HG03097 (cell line): ENCODE data around the gene CABP4.
"Not testable (repeated sequence)": the region's sequence is repeated elsewhere in the genome, so short reads cannot be mapped to it uniquely, and the experiment has no call there.

Source experiments
- ATAC-seq: cut with Tn5 transposase; IDR thresholded peaks from one replicate; pipeline ENCODE4 v1.9.1; 2021; ENCODE audit not compliant: unreplicated experiment, low FRiP score

The CABP4 gene

DNA sequence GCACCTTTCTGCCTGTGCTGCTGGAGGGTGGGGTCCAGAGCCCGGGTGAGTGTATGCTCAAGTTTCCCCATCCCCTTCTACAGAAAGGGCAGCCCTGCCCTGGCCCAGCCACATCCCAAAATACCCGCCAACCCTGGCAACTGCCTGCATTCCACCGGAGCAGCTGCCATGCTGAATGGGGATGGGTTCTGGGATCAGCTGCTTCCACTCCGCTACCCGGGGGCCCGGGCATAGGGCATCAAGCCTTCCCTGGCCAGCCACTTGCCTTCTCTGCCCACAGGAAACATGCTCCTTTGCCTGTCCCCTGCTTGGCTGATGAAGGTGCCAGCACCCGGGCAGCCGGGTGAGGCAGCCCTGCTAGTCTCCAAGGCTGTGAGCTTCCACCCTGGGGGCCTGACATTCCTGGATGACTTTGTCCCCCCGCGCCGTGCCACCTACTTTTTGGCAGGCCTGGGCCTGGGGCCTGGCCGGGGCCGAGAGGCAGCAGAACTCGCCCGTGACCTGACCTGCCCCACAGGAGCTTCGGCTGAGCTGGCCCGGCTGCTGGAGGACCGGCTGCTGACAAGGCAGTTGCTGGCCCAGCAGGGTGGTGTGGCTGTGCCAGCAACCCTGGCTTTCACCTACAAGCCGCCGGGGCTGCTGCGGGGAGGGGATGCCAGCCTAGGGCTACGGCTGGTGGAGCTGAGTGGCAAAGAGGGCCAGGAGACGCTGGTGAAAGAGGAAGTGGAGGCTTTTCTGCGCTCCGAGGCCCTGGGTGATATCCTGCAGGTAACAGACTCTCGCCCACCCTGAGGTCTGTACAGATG, 36.5 kb upstream of the CABP4 start:
- ATAC-seq = no peak

DNA sequence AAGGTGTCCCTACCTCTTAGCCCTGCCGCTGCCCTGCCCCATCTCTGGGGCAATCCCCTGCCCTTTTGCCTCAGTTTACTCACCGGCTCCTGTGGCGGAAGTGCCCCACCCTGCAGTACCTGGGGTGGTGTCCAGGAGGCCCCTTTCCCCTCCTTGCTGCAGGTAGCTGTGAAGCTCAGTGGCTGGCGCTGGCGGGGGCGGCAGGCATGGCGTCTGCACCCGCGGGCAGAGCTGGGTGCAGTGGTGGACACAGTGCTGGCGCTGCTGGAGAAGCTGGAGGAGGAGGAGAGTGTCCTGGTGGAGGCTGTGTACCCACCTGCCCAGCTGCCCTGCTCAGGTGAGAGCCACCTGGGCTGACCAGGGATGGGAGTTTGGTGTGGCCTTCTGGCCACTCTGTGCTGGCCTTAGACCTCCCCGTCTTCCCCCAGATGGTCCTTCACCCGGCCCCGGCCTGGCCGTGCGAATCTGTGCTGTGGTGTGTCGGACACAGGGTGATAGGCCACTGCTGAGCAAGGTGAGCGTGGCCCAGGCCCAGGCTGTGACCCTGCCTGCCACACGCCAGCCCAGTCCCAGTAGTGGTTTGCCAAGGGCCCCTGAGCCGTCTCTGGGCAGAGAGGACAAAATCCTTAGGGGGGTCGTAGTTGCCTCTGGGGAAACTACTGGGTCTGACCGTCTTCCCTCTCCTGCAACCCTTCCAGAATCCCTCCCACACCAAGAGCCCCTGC, 35.7 kb upstream of the CABP4 start:
- ATAC-seq = no peak

DNA sequence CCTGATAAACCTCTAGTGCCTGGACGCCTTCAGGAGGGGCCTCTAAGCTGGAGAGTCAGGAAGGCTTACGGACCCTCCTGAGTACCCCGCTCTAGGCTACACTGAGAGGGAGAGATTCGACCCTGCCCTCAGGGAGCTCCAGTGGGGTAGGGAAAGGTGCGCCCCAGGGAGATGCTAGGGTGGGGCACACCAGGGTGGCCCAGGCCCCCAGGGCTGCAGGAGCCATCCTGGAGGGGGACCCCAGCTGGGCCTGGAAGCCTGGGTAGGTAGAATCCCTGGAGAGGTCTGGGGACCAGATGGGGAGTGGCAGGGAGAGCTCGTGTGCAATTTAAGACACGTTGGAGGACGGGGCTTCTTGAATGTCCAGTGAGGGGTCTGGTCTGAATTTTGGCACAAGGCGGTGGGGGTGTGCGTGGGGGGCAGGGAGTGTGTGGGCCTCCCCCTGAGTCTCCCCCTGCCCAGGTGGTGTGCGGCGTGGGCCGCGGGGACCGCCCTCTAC, 35.0 kb upstream of the CABP4 start:
- no peak for ATAC-seq

DNA sequence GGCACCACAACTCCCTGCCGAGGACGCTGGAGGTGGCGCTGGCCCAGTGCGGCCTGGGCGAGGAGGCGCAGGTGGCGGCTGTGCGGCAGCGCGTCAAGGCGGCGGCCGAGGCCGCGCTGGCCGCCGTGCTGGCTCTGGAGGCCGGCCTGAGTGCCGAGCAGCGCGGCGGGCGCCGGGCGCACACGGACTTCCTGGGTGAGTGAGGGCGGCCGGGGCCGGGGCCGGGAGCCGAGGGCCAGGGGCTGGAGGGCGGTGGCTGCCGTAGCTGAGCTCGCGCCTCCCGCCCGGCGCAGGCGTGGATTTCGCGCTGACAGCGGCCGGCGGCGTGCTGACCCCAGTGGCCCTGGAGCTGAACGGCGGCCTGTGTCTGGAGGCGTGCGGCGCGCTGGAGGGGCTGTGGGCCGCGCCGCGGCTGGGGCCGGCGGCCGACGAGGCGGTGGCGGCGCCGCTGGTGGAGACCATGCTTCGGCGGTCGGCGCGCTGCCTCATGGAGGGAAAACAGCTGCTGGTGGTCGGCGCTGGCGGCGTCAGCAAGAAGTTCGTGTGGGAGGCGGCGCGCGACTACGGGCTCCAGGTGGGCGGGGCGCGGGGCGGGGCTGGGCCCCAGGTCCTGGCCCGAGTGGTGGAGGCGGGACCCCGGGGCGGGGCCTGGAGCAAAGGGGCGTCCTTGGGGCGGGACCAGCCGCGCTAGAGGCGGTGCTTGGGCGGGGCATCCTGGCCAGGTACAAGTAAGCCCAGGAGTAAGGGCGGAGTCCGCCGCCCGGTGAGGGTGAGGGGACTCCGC, 34.3 kb upstream of the CABP4 start:
- peak; percentile 74 for ATAC-seq

DNA sequence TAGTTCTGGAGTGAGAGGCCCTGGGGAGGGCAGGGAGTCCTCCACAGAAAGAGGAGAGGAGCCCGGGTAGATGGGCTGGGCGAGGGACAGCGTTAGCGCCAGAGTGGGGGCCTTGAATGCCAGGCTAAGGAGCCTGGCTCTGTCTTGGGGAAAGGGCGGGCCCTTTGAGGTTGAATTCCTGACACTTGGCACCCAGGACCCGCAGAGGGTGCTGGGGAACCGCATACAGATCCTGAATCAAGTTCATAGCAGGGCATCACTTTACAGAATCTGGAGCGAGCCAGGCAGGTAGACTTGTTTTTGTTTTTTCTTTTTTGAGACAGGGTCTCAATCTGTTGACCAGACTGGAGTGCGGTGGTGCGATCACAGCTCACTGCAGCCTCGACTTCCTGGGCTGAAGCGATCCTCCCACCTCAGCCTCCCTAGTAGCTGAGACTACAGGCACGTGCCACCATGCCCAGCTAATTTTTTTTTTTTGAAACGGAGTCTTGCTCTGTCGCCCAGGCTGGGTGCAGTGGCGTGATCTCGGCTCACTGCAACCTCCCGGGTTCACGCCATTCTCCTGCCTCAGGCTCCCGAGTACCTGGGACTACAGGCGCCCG, 33.6 kb upstream of the CABP4 start:
- no peak for ATAC-seq

DNA sequence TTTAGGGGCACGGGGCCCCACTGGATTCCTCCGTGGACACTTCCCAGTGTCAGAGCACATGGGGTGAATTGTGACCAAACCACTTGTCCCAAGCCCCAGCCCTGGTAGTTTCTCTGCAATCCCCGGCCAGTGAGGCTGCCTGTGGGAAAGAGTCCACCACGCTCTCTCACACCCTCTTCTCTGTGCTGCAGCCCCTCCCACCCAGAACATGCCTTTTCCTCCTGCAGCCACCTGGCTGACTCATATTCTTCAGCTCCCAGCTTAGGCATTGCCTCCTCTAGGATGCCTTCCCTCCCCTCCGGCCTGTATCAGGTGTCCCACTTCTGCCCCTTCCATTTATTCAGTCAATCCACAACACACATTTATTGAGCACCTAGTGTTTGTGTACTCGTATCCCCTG, 32.3 kb upstream of the CABP4 start:
- no peak for ATAC-seq

DNA sequence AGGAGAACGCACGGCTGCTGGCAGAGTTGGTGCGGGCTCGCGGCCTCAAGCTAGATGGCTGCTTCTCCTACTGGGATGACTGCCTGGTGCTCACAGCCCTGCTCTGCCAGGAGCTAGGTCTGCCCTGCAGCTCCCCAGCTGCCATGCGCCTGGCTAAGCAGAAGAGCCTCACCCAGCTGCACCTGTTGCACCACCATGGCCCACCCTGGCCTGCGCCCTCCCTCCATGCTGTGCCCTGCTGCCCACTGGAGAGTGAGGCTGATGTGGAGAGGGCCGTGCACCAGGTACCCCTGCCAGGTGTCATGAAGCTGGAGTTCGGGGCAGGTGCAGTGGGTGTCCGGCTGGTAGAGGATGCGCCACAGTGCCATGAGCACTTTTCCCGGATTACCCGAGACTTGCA, 31.7 kb upstream of the CABP4 start:
- ATAC-seq = no peak

DNA sequence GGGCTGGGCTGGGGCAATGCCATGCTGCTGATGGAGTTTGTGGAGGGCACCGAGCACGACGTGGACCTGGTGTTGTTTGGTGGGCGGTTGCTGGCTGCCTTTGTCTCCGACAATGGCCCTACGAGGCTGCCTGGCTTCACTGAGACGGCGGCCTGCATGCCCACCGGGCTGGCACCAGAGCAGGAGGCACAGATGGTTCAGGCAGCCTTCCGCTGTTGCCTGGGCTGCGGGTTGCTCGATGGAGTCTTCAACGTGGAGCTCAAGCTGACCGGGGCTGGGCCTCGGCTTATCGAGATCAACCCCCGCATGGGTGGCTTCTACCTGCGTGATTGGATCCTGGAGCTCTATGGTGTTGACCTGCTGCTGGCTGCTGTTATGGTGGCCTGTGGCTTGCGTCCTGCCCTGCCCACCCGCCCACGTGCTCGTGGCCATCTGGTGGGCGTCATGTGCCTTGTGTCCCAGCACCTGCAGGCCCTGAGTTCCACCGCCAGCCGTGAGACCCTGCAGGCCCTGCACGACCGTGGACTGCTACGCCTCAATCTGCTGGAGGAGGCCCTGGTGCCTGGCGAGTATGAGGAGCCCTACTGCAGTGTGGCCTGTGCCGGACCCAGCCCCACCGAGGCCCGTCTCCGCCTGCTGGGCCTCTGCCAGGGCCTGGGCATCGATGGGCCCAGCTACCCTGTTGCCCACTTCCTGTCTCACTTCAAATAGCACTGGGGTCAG, 31.1 kb upstream of the CABP4 start:
- no peak for ATAC-seq

DNA sequence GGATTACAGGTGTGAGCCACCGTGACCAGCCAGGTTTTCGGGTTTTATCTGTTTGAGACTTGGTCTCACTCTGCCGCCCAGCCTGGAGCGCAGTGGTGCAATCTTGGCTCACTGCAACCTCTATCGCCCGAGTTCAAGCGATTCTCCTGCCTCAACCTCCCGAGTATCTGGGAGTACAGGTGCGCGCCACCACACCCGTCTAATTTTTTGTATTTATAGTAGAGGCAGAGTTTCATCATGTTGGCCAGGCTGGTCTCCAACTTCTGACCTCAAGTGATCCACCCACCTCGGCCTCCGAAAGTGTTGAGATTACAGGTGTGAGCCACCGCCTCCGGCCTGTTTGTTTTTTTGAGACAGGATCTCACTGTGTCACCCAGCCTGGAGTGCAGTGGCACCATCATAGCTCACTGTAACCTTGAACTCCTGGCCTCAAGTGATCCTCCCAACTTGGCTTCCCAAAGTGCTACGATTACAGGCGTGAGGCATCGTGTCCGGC, 27.7 kb upstream of the CABP4 start:
- ATAC-seq = not testable (repeated sequence)

DNA sequence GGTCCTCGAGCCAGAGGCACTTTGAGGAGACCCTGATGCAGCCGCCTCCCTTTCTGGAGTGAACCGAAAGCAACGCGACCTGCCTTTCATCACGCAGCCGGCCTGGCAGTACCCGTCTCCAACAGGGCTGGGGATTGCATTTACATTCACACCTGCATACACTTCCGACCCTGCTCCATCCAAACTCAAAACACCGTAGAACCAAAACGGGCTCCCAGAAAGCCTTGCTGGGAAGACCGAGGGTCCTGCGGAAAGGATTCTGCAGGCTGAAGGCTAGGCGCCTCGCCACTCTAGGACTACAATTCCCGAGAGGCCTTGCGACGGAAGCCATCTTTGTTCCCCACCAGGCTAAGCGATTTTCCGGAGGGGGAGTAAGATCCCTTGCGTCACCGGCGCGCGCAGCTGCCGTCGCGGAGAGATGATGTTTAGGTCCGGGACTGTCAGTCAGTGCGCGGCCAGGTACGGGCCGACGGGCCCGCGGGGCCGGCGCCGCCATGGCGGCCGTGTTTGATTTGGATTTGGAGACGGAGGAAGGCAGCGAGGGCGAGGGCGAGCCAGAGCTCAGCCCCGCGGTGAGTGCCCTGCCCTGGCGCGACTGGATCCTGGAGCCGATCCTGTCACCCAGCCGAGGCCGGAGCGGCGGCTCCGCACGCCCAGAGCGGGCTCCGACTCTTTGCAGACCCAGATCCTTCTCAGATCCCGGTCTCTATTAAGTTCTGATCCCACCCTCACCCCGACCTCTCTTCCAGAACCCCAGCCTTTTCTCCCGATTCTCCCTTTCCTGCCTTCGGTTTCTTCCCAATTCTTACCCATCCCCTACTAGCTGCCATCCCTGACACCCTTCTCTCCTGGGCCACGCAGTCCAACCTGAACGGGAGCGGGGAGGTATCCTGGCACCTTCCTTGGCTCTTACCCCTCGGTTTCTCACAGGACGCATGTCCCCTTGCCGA, 26.8 kb upstream of the CABP4 start, which contains the start of gene RPS6KB2:
Gene RPS6KB2 (plus strand): TSS at position 443 of the 950 bp plus-strand sequence. CDS start 52 bp downstream, at position 495.
- ATAC-seq = peak; percentile 84

DNA sequence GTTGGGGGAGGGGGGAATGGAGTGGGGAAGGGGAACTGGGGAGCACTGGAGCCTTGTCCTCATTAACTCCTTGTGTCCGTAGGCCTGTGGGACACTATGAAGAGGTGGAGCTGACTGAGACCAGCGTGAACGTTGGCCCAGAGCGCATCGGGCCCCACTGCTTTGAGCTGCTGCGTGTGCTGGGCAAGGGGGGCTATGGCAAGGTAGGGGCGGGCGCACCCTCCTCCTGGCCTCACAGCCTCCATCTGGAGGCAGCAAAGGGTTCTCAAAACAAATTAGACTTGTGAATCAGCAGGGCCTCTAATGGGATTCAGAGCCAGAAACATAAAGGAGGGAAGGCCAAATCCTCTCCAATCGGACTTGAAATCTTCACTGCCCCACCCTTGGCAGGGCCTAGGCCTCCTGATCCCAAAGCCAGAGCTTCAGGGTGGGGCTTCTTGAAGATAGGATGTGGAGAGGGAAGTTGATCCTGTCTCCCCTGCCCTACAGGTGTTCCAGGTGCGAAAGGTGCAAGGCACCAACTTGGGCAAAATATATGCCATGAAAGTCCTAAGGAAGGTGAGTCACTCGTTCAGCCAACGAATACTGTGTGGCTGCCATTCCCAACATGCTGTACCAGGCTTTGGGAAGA, 26.0 kb upstream of the CABP4 start:
- ATAC-seq = no peak

DNA sequence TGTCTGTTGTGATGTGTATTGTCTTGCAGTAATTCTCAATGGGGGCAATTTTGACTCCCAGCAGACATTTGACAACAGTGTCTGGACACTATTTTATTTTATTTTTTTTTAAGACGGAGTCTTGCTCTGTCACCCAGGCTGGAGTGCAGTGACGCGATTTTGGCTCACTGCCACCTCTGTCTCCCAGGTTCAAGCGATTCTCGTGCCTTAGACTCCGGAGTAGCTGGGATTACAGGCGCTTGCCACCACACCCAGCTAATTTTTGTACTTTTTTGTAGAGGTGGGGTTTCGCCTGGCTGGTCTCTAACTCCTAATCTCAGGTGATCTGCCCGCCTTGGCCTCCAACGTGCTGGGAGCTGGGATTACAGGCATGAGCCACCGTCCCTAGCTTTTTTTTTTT, 25.4 kb upstream of the CABP4 start:
- ATAC-seq = no peak

DNA sequence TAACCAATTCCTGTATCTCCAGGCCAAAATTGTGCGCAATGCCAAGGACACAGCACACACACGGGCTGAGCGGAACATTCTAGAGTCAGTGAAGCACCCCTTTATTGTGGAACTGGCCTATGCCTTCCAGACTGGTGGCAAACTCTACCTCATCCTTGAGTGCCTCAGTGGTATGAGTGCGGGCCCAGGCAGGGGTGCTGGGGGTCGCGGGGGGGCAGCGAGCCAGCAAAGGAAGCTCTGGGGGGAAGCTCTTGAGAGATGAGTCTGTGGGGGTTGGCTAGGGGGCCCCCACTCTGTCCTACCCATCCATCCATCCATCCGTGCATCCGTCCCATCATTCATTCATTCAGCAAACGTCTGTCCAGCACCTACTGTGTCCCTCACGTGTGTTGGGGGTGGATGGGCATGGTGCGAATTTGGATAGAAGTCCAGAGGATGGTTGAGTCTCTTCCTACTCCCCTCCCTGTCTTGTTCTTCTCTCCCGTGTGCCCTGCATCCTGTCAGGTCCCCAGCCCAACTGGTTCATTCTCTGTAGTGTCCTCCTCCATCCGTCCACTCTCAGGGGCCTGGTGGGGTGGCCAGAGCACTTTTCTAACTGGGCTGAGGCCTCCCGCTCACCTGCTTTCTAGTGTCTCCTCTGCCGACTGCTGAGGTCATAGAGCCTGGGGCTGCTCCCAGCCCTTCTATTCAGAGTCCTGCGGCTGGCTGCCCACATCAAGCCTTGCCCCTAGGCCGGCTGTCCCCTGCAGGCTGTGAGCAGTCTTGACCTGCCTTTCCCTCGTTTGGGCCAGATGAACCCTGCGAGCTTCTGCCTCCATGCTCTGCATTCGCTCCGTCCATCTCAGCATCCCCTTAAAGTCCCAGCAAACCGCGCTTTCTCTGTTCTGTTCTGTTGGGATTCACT, 23.6 kb upstream of the CABP4 start:
- ATAC-seq = no peak

DNA sequence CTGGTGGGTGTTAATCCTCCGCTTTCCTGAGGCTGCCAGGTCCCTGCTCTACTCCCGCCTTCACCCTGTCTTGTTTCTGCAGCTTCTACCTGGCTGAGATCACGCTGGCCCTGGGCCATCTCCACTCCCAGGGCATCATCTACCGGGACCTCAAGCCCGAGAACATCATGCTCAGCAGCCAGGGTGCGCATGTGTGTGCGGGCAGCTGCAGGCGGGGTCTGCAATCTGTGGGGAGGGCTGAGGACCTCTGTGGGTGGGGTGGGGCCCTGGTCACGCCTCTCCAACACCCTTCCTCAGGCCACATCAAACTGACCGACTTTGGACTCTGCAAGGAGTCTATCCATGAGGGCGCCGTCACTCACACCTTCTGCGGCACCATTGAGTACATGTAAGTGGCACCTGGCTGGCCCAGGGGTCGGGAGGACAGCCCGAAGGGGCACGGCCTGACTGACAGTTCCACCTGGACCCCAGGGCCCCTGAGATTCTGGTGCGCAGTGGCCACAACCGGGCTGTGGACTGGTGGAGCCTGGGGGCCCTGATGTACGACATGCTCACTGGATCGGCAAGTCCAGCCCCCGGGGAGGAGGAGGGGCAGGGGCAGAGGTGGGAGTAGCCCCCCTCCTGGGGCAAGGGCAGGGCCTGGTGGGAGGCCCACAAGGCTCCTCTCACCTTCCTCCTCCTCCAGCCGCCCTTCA, 22.4 kb upstream of the CABP4 start:
- no peak for ATAC-seq

DNA sequence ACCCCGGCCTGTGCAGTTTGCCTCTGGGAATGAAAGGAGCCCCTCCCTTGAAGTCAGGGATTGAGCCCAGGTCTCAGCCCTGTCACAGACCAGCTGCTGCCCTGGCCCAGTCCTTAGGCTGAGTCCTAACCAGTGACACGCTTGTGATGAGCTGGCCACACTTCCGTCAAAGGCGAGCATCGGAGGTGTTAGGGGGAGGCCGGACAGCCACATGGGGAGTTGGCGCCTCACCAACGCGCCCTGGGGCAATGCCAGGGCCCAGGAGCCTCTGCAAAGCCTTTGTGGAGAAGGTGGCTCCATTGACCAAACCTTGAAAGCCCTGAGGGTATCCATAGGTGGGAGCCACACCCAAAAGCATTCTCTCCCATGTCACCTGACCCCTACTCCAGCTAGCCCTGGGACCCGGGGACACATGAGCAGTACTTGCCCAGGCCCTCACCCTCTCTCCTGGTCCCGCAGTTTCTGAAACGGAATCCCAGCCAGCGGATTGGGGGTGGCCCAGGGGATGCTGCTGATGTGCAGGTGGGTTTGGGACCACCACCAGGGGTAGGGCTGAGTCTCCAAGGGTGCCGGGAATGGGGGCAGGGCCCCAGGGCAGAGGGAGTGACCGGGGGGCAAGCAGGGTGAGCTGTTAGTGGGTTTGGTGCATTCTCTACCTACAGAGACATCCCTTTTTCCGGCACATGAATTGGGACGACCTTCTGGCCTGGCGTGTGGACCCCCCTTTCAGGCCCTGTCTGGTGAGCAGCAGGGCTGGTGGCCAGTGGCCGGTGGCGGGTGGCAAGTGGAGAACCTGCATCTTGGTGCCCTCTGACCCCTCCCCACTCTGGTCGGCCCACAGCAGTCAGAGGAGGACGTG, 21.4 kb upstream of the CABP4 start:
- ATAC-seq = no peak

DNA sequence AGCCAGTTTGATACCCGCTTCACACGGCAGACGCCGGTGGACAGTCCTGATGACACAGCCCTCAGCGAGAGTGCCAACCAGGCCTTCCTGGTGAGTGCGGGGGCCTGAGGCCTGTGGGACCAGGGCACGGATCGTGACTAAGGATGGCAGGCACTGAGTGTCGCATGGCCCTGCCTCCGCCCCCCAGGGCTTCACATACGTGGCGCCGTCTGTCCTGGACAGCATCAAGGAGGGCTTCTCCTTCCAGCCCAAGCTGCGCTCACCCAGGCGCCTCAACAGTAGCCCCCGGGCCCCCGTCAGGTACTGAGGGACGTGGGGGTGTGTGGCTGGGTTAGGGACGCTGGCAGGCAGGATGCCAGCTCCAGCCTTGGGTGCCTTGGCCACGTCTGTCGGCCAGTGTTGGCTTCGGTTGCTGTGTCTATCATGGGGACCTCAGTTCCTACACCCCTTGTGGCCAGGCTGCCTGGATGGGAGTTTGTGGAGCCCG, 20.7 kb upstream of the CABP4 start:
- ATAC-seq = no peak
